Endothelial cell of umbilical vein (primary cell): ENCODE data around the gene FOXJ2. TPM values are rescaled to one million over a fixed set of nuclear protein-coding genes. Genes with fewer than 3 reads are reported as not detected.

Source experiments
- BruUV-seq: library from RNA; stranded (reverse); fragments of 400-500 nt; replicated peaks from 2 replicates; lab custom pipeline; 2021; lab: Mats Ljungman, UMichigan
- CTCF ChIA-PET: fragments of 300-600, 350-600 bp; sonication (Branson Sonifier 250); formaldehyde crosslinking; loops from one replicate; lab custom pipeline; 2021; ENCODE audit warnings: antibody characterized with exemption, inconsistent platforms; lab: Charles Lee
- POLR2A ChIA-PET: fragments of 300-600, 350-600 bp; sonication (Branson Sonifier 250); formaldehyde crosslinking; loops from one replicate; lab custom pipeline; 2021; ENCODE audit warnings: antibody characterized with exemption, inconsistent platforms; lab: Charles Lee
- DNase-seq: peaks from one replicate; pipeline ENCODE4 v3.0.0-alpha.2; 2011; ENCODE audit warnings: low read depth, low spot score
- FAIRE-seq: peaks from 2 replicates; lab custom pipeline; 2011; peaks lifted over from hg19 to GRCh38; lab: Jason Lieb, UNC
- H2AFZ ChIP-seq: 2 replicates; pipeline ENCODE4 v1.6.0; 2012; ENCODE audit warnings: low read depth, low read length, control low read depth, inconsistent platforms
- H3K27ac ChIP-seq: 2 replicates; pipeline ENCODE4 v1.5.1; 2011; ENCODE audit warnings: low read depth, mild to moderate bottlenecking, control low read depth, low read length, moderate library complexity; ENCODE audit not compliant: insufficient read depth
- H3K27me3 ChIP-seq, 2 experiments: 2 replicates each; pipeline versions ENCODE4 v1.6.0 to v1.6.1; 2011; ENCODE audit warnings: low read length in 2 of 2, mixed read lengths in 1 of 2; ENCODE audit not compliant: control insufficient read depth in 2 of 2, insufficient read depth in 2 of 2
- H3K36me3 ChIP-seq, 2 experiments: 2 replicates in 1 of 2; 3 replicates in 1 of 2; pipeline ENCODE4 v1.5.1; 2011; ENCODE audit warnings: low read length in 2 of 2, mild to moderate bottlenecking in 1 of 2, moderate library complexity in 1 of 2; ENCODE audit not compliant: control insufficient read depth in 2 of 2, insufficient read depth in 2 of 2; ENCODE audit errors: extremely low read depth in 1 of 2
- H3K4me1 ChIP-seq: 3 replicates; pipeline ENCODE4 v1.5.1; 2011; ENCODE audit warnings: mild to moderate bottlenecking, low read length; ENCODE audit not compliant: control insufficient read depth, insufficient read depth; ENCODE audit errors: extremely low read depth
- H3K4me2 ChIP-seq: 2 replicates; pipeline ENCODE4 v1.6.1; 2011; ENCODE audit warnings: low read length, control low read depth, mixed read lengths; ENCODE audit not compliant: insufficient read depth
- H3K4me3 ChIP-seq, 3 experiments: fragments of 200-600 bp in 1 of 3; sonication (generic), shearing (Covaris generic) in 1 of 3; replicated peaks in 1 of 3; 2 replicates each; pipeline ENCODE4 v1.5.1; 2011 to 2016; ENCODE audit warnings: control low read depth in 3 of 3, low read length in 3 of 3, mild to moderate bottlenecking in 2 of 3, inconsistent platforms in 1 of 3, low read depth in 1 of 3, moderate library complexity in 1 of 3; ENCODE audit not compliant: insufficient read depth in 1 of 3
- H3K79me2 ChIP-seq: 2 replicates; pipeline ENCODE4 v1.6.0; 2012; ENCODE audit warnings: low read length, inconsistent platforms; ENCODE audit not compliant: control insufficient read depth, insufficient read depth
- H3K9ac ChIP-seq: replicated peaks from 2 replicates; pipeline ENCODE3; 2011; ENCODE audit warnings: low read length, control low read depth; ENCODE audit not compliant: insufficient read depth; ENCODE audit errors: extremely low read depth
- H3K9me1 ChIP-seq: replicated peaks from 3 replicates; pipeline ENCODE4 v1.6.0; 2011; ENCODE audit warnings: mild to moderate bottlenecking, low read length; ENCODE audit not compliant: control insufficient read depth, insufficient read depth; ENCODE audit errors: extremely low read depth
- H3K9me3 ChIP-seq: replicated peaks from 2 replicates; pipeline ENCODE4 v1.5.1; 2012; ENCODE audit warnings: low read length, inconsistent platforms; ENCODE audit not compliant: control insufficient read depth, insufficient read depth
- H4K20me1 ChIP-seq: replicated peaks from 2 replicates; pipeline ENCODE3; 2011; ENCODE audit warnings: mild to moderate bottlenecking, low read length; ENCODE audit not compliant: control insufficient read depth, insufficient read depth; ENCODE audit errors: extremely low read depth
- EZH2 ChIP-seq: IDR thresholded peaks from 2 replicates; pipeline ENCODE4 v1.6.1; 2012; ENCODE audit warnings: borderline replicate concordance, low read depth, mild to moderate bottlenecking, moderate library complexity, low read length, inconsistent platforms; ENCODE audit not compliant: severe bottlenecking
- FOS ChIP-seq: IDR thresholded peaks from 2 replicates; pipeline ENCODE4 v1.6.1; 2011; ENCODE audit warnings: mild to moderate bottlenecking, low read length, moderate library complexity, borderline replicate concordance; ENCODE audit not compliant: insufficient read depth
- GATA2 ChIP-seq: IDR thresholded peaks from 2 replicates; pipeline ENCODE4 v1.7.0; 2011; ENCODE audit warnings: low read depth, mild to moderate bottlenecking, moderate library complexity, mixed read lengths, low read length; ENCODE audit not compliant: insufficient read length, insufficient read depth
- JUN ChIP-seq: IDR thresholded peaks from 2 replicates; pipeline ENCODE4 v1.6.1; 2011; ENCODE audit warnings: borderline replicate concordance, low read depth; ENCODE audit not compliant: insufficient read length, insufficient read depth
- MYC ChIP-seq: IDR thresholded peaks from one replicate; pipeline ENCODE4 v1.6.1; 2011; ENCODE audit warnings: mild to moderate bottlenecking, low read depth, low read length
- POLR2A ChIP-seq: IDR thresholded peaks from 2 replicates; pipeline ENCODE4 v1.6.1; 2012; ENCODE audit warnings: low read depth, mild to moderate bottlenecking, control low read depth, low read length
- POLR2AphosphoS5 ChIP-seq: IDR thresholded peaks from 2 replicates; pipeline ENCODE4 v1.6.1; 2012; ENCODE audit warnings: low read depth, mild to moderate bottlenecking, control low read depth, low read length, moderate library complexity; ENCODE audit not compliant: insufficient read depth
- dilution Hi-C: fragments of 300-500 bp; cut with MboI; formaldehyde crosslinking; loops from one replicate; pipeline ENCODE4 v1.15.0; 2019; ENCODE audit warnings: low sequenced_read_pairs; ENCODE audit not compliant: extremely low pct_ligation_motif_present
- intact Hi-C: fragments of 100-400 bp; cut with micrococcal nuclease; formaldehyde crosslinking; loops from one replicate; pipeline ENCODE4 v1.10.0; 2022
- polyA plus RNA-seq, 4 experiments: library from polyadenylated mRNA; depleted of rRNA in 3 of 4; stranded (reverse) in 3 of 4; unstranded in 1 of 4; fragments of >200 nt; gene quantifications; 2 replicates each; pipeline versions ENCODE4 v1.2.1 to v1.2.3, GENCODE V29; 2011 to 2012; ENCODE audit warnings: missing spikeins in 1 of 4
- total RNA-seq: library from RNA; stranded (reverse); gene quantifications from 2 replicates; pipeline ENCODE4 v1.2.3, GENCODE V29; 2021
- TF ChIP-seq, protein P1 (sequence below): IDR thresholded peaks from 2 replicates; pipeline ENCODE4 v1.6.1; 2011; ENCODE audit not compliant: insufficient read depth, insufficient read length
- TF ChIP-seq, protein P2 (sequence below), 2 donors: IDR thresholded peaks; 1 replicate in 1 of 2; 2 replicates in 1 of 2; pipeline ENCODE4 v1.5.1; 2011; ENCODE audit warnings: low read length in 2 of 2, mild to moderate bottlenecking in 2 of 2, moderate library complexity in 2 of 2, control low read depth in 1 of 2, inconsistent platforms in 1 of 2, low read depth in 1 of 2; ENCODE audit not compliant: insufficient read depth in 1 of 2; ENCODE audit errors: extremely low read depth in 1 of 2

Gene FOXJ2
- total and polyA plus RNA-seq, 2 donors (not counting 3 experiments of a cell fraction or from before 2014, with no cell fraction given) = 6.2 to 13.9 TPM

DNA sequence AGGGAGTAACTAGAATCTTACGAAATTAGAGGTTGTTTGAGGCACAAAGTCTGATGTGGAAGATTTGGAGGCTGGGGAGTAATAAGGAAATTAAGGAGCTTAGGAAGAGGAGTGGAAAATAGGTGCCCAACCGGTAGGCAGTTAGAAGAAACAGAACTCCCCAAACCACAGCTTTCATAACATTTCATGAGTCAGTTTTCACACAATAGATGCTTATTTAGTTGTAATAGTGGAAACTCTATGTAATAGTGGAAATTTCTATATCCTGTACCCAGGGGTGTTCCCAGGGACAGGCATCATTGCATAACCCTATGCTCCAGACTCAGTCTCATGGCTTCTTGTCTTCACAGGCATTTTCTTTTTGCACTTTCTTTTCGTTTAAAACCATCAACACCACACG is 25.3 kb downstream of the FOXJ2 start:
- Histone ChIP-seq H3K4me3 (no peak overlapping the region), H3K27me3 (no peaks in the 10 kb centered on the region), H3K9ac (no peak overlapping the region), H3K9me3 (no peaks in the 10 kb centered on the region), H3K9me1 (no peaks in the 10 kb centered on the region), H3K79me2 (no peaks in the 10 kb centered on the region), H3K4me2 (no peak overlapping the region), H3K27ac (no peak overlapping the region), H2AFZ (no peak overlapping the region), H4K20me1 (no peaks in the 10 kb centered on the region), H3K4me1 (no peaks in the 10 kb centered on the region), H3K36me3 (peaks cover 2% of the 10 kb centered on the region in 2 experiments)
- intact Hi-C loops = no loop called here
- BruUV-seq = no TSS peak
- DNase-seq = no peak
- ChIA-PET POLR2A (no interaction called here), CTCF (interaction anchor here (0.6 to 2.4 kb wide), 4 partner anchors 8 to 180 kb away, joined by 3 to 14 read pairs (median 4); partner anchors contain the start of gene C3AR1)
- FAIRE-seq = no peak
- no peak for TF ChIP-seq POLR2AphosphoS5
- no peak for TF ChIP-seq JUN
- TF ChIP-seq FOS = no peak
- TF ChIP-seq, protein P1, sequence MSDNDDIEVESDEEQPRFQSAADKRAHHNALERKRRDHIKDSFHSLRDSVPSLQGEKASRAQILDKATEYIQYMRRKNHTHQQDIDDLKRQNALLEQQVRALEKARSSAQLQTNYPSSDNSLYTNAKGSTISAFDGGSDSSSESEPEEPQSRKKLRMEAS = no peak
- no peak for TF ChIP-seq POLR2A
- TF ChIP-seq GATA2 = no peak
- TF ChIP-seq, protein P2, sequence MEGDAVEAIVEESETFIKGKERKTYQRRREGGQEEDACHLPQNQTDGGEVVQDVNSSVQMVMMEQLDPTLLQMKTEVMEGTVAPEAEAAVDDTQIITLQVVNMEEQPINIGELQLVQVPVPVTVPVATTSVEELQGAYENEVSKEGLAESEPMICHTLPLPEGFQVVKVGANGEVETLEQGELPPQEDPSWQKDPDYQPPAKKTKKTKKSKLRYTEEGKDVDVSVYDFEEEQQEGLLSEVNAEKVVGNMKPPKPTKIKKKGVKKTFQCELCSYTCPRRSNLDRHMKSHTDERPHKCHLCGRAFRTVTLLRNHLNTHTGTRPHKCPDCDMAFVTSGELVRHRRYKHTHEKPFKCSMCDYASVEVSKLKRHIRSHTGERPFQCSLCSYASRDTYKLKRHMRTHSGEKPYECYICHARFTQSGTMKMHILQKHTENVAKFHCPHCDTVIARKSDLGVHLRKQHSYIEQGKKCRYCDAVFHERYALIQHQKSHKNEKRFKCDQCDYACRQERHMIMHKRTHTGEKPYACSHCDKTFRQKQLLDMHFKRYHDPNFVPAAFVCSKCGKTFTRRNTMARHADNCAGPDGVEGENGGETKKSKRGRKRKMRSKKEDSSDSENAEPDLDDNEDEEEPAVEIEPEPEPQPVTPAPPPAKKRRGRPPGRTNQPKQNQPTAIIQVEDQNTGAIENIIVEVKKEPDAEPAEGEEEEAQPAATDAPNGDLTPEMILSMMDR (IDR thresholded peaks at IDR 0.05; ENCODE audit: extremely low read depth in 1 of 2, insufficient read depth in 1 of 2, low read depth in 1 of 2, low read length in 2 of 2) = no peak
- TF ChIP-seq MYC = no peak
- TF ChIP-seq EZH2 = no peak
- dilution Hi-C loops = no loop called here
